H4 (cell line): ENCODE data around the gene SLC12A9. TPM values are rescaled to one million over a fixed set of nuclear protein-coding genes. Genes with fewer than 3 reads are reported as not detected.

Experiments used
- DNase-seq: peaks from one replicate; pipeline ENCODE4 v3.0.0-alpha.2; 2015; ENCODE audit warnings: low spot score
- total RNA-seq: library from RNA; depleted of rRNA; stranded (reverse); fragments of >200 nt; shearing (Covaris generic); gene quantifications from 2 replicates; pipeline ENCODE4 v1.2.3, GENCODE V29; 2014

The SLC12A9 gene
- total RNA-seq, 1 experiment from 2014 or later: 4.9 TPM

DNA sequence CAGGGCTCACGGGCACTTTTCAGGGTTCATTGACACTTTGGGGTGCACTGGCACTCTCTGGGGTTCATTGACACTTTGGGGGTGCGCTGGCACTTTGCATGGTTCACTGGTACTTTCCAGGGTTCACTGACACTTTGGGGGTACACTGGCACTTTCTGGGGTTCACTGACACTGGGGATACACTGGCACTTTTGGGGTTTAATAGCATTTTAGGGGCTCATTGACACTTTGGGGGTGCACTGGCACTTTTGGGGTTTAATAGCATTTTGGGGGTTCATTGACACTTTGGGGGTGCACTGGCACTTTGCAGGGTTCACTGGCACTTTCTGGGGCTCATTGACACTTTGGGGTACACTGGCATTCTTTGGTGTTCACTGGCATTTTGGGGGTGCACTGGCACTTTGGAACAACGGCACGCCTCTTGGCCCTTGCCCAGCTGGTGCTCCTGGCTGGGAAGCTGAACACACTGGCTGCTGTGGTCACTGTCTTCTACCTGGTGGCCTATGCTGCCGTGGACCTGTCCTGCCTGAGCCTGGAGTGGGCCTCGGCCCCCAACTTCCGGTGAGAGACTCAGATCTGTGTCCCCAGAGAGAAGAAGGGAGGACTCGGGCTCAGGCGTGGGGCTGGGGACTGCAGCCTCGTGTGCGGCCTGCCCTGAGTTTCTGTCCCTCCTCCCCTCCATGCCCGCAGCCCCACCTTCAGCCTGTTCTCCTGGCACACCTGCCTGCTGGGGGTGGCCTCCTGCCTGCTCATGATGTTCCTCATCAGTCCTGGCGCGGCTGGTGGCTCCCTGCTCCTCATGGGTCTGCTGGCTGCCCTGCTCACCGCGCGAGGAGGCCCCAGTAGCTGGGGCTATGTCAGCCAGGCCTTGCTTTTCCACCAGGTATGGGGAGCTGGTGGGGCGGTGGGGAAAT, 8.4 kb downstream of the SLC12A9 start:
- no peak for DNase-seq

DNA sequence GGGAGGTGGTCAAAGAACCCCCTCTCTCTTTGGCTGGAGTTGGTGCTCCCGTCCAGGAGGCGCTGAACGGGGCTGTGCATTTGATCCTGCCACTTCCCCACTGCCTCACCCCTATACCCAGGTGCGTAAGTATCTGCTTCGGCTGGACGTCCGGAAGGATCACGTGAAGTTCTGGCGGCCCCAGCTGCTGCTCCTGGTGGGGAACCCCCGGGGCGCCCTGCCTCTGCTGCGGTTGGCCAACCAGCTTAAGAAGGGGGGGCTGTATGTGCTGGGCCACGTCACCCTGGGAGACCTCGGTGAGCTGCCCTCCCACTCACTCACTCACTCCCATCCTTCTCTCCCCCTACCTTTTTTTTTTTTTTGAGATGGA, 9.1 kb downstream of the SLC12A9 start:
- DNase-seq: no peak

DNA sequence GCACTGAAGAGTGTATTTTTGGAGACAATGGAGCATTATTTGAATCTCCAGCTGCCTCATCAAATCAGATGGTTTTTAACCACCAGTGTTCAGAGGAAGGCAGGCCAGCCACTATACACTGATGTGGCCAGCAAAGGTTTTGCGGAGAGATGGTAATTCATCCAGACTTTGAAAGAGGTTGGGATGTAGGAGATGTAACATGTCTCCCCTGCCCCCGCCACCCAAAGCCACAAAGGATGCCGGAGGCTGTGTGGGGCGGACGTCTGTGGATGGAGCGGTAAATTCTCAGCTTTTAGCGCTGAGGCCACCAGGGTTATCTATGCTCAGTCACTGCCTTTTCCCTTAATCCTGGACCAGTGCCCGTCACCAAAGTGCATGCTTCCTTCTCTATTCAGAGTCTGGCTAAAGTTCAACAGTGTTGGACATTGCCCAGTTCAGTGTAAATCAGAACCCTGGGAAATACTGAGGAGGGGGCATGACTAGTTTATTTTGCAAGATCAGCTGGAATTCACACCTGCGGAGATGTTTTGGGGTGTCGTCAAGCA, 11.0 kb downstream of the SLC12A9 start:
- peak; percentile 81 for DNase-seq

DNA sequence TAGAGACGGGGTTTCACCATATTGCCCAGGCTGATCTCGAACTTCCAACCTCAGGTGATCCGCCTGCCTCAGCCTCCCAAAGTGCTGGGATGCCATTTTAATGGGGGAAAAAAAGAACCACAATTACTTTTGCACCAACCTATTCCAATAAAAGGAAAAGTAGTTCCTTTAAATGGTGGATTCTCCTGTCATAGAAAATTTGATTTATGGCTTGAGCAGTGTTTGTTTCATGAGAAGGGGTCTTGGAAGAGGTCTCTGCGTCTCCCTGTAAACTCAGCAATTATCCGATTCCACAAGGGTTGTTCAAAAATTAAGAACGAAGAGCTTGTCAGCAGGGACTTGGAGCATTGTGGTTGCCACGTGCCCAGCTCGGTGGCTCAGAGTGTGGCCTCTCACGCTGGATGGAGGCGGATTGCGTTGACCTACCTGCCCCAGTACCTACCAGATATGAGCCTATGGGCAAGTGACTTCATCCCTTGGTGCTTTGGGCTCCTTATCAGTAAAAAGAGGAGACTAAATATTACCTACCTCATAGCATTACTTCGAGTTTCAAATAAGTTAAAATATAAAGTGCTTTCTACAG, 11.8 kb downstream of the SLC12A9 start:
- DNase-seq: no peak

GRCh38 chr7:100865372-100865911, 12.9 kb downstream of the SLC12A9 start:
- peak; percentile 92 for DNase-seq

GRCh38 chr7:100865938-100866728, 13.6 kb downstream of the SLC12A9 start:
- DNase-seq: peak; percentile 81

- no peak for DNase-seq
Observed at GRCh38 chr7:100866729-100867039, 14.2 kb downstream of the SLC12A9 start.

- peak; percentile 93 for DNase-seq
Observed at GRCh38 chr7:100867040-100867775, 14.7 kb downstream of the SLC12A9 start, which contains the start of gene TRIP6. TSS of gene TRIP6 (plus strand) at chr7:100867387. CDS start at chr7:100867498, 111 bp downstream.

- no peak for DNase-seq
Observed at GRCh38 chr7:100867776-100868485, 15.4 kb downstream of the SLC12A9 start.

- DNase-seq: no peak
Observed at GRCh38 chr7:100873599-100874299, 21.2 kb downstream of the SLC12A9 start.

DNA sequence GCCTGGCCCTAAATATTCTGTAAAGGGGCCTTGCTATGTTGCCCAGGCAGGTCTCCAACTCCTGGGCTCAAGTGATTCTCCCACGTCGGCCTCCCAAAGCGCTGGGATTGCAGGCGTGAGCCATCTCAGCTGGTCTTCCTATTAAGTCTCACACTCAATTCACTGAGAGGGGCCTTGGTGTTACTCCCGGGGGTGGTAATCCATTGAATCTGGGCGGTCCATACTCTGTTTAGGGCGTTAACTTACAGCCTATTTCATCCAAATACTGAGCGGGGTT, 21.7 kb downstream of the SLC12A9 start:
- no peak for DNase-seq

- DNase-seq: peak; percentile 98
Observed at GRCh38 chr7:100874577-100875355, 22.3 kb downstream of the SLC12A9 start, which contains the start of gene SRRT. TSS of gene SRRT (plus strand) at chr7:100875103. CDS start at chr7:100875591, 488 bp downstream.

DNA sequence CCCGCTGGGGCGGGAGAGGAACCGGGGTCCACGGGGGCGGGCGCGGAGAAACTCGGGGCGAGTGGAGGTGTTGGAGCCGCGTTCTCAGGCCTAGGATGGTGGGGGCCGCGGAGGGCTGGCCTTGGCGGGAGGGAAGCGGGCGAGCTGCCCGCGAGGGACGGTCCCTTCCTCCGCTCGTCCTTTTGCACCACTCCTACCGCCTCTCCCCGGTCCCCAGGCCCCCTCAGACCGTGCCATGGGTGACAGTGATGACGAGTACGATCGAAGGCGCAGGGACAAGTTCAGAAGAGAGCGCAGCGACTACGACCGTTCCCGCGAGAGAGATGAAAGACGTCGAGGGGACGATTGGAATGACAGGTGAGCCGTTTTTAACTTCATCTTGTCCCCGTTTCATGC, 22.8 kb downstream of the SLC12A9 start:
- DNase-seq: no peak

- DNase-seq: no peak
Observed at GRCh38 chr7:100878013-100878412, 25.5 kb downstream of the SLC12A9 start.

- no peak for DNase-seq
Observed at GRCh38 chr7:100878685-100879084, 26.2 kb downstream of the SLC12A9 start.

DNA sequence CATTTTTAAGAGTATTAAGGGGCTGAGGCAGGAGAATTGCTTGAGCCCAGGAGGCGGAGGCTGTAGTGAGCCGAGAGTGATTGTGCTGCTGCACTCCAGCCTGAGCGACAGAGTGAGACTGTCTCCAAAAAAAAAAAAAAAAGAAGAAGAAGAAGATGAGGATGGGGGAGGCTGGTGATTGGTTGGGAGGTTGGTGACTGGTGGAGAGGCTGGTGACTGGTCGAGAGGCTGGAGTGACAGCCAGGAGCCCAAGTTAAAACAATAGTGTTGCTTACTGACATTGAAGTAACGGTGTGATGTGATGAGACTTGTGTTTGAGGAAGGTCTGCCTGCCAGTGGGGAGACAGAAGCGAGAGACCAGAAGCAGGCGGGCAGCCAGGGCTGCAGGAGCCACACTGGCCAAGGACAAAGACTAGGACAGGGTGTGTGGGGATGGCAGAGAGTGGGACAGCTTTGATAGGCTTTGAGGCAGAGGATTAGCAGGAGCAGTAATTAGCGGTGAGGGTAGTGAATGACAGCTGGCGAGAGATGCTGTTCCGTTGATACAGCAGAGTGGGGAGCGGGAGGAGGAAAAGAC, 27.3 kb downstream of the SLC12A9 start:
- DNase-seq: no peak

- DNase-seq: no peak
Observed at GRCh38 chr7:100880645-100881044, 28.1 kb downstream of the SLC12A9 start.

GRCh38 chr7:100881136-100881535, 28.6 kb downstream of the SLC12A9 start:
- DNase-seq: no peak

DNA sequence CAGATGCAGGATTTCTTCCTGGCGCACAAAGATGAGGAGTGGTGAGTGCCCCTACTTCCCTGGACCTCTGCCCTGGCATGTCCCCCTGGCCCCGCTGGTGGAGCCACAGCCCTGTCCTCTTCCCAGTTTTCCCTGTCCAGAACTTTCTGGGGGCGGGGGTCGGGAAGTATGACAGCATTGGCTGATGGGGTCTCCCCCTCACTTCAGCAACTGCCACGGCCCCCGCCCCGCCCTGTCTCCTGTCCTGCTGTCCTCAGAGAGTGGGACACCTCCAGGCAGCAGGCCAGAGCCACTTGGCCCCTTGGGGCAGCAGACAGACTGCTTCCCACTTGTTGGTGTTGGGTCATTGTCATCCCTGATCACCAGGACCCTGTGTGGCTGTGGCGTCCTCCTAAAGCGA, 29.7 kb downstream of the SLC12A9 start:
- DNase-seq: no peak
